ENCODE data around the gene HSD17B3.

- TF ChIP-seq, protein P1, sequence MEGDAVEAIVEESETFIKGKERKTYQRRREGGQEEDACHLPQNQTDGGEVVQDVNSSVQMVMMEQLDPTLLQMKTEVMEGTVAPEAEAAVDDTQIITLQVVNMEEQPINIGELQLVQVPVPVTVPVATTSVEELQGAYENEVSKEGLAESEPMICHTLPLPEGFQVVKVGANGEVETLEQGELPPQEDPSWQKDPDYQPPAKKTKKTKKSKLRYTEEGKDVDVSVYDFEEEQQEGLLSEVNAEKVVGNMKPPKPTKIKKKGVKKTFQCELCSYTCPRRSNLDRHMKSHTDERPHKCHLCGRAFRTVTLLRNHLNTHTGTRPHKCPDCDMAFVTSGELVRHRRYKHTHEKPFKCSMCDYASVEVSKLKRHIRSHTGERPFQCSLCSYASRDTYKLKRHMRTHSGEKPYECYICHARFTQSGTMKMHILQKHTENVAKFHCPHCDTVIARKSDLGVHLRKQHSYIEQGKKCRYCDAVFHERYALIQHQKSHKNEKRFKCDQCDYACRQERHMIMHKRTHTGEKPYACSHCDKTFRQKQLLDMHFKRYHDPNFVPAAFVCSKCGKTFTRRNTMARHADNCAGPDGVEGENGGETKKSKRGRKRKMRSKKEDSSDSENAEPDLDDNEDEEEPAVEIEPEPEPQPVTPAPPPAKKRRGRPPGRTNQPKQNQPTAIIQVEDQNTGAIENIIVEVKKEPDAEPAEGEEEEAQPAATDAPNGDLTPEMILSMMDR (IDR thresholded peaks at IDR 0.05) = no peak
- no peak for TF ChIP-seq EZH2 (IDR thresholded peaks at IDR 0.05; ENCODE audit: borderline replicate concordance, insufficient read depth, low read depth, low read length, poor library complexity, severe bottlenecking)
These were observed 72.0 kb downstream of the HSD17B3 start for GRCh38 chr9:96230002-96230401.

Measured in B cell (primary cell).